ENCODE measurements around the gene ERI2. TPM values are rescaled to one million over a fixed set of nuclear protein-coding genes. Genes with fewer than 3 reads are reported as not detected.

ERI2 gene
- total and polyA plus RNA-seq, 4 donors = 5.9 to 29.7 (median 10.9) TPM

GRCh38 chr16:20798364-20798763, 7.9 kb downstream of the ERI2 start:
- no peak overlapping the region for H3K9ac ChIP-seq (ENCODE audit: insufficient read depth in 1 of 2, low read length in 2 of 2)
- no peaks in the 10 kb centered on the region for H3K4me1 ChIP-seq (ENCODE audit: control insufficient read depth in 5 of 5, insufficient read depth in 5 of 5, low read length in 5 of 5)
- DNase-seq (no peak), ATAC-seq (ENCODE audit: insufficient read depth, low FRiP score) (no peak)
- no peak overlapping the region for H3K27ac ChIP-seq (ENCODE audit: low read depth in 1 of 2, low read length in 1 of 2)
- no peak for TF ChIP-seq CTCF (IDR thresholded peaks at IDR 0.05; ENCODE audit: control extremely low read depth, extremely low read depth)
- H3K36me3 ChIP-seq (ENCODE audit: control insufficient read depth in 4 of 4, insufficient read depth in 4 of 4, low read length in 4 of 4) = peaks cover 0 to 11% (median 6%) of the 10 kb centered on the region in 4 donors
- no peaks in the 10 kb centered on the region for H3K27me3 ChIP-seq (ENCODE audit: control insufficient read depth in 3 of 3, insufficient read depth in 3 of 3, low read length in 2 of 3)
- no peak overlapping the region for H3K4me3 ChIP-seq
- H3K9me3 ChIP-seq (ENCODE audit: control insufficient read depth in 4 of 4, insufficient read depth in 3 of 4, low read length in 3 of 4) = no peaks in the 10 kb centered on the region
- WGBS, 2 donors = 45 to 64% methylated on average over 2 of the region's 2 CpGs

GRCh38 chr16:20791923-20792612, 14.2 kb downstream of the ERI2 start:
- ATAC-seq (ENCODE audit: insufficient read depth, low FRiP score) = no peak
- H3K9me3 ChIP-seq (ENCODE audit: control insufficient read depth in 4 of 4, insufficient read depth in 3 of 4, low read length in 3 of 4) = no peaks in the 10 kb centered on the region
- no peak overlapping the region for H3K4me3 ChIP-seq
- H3K27me3 ChIP-seq (ENCODE audit: control insufficient read depth in 3 of 3, insufficient read depth in 3 of 3, low read length in 2 of 3) = no peaks in the 10 kb centered on the region
- no peak for TF ChIP-seq CTCF (IDR thresholded peaks at IDR 0.05; ENCODE audit: control extremely low read depth, extremely low read depth)
- peaks cover 0 to 4% (median under 1%) of the 10 kb centered on the region in 4 donors for H3K36me3 ChIP-seq (ENCODE audit: control insufficient read depth in 4 of 4, insufficient read depth in 4 of 4, low read length in 4 of 4)
- WGBS, 2 donors = 93 to 94% methylated on average over 5 of the region's 5 CpGs
- H3K27ac ChIP-seq (ENCODE audit: low read depth in 1 of 2, low read length in 1 of 2) = no peak overlapping the region
- no peaks in the 10 kb centered on the region for H3K4me1 ChIP-seq (ENCODE audit: control insufficient read depth in 5 of 5, insufficient read depth in 5 of 5, low read length in 5 of 5)
- no peak overlapping the region for H3K9ac ChIP-seq (ENCODE audit: insufficient read depth in 1 of 2, low read length in 2 of 2)
- no peak for DNase-seq

GRCh38 chr16:20789130-20789529, 17.1 kb downstream of the ERI2 start:
- Histone ChIP-seq H3K9ac (ENCODE audit: insufficient read depth in 1 of 2, low read length in 2 of 2) (no peak overlapping the region), H3K27me3 (ENCODE audit: control insufficient read depth in 3 of 3, insufficient read depth in 3 of 3, low read length in 2 of 3) (no peaks in the 10 kb centered on the region), H3K36me3 (ENCODE audit: control insufficient read depth in 4 of 4, insufficient read depth in 4 of 4, low read length in 4 of 4) (no peaks in the 10 kb centered on the region), H3K27ac (ENCODE audit: low read depth in 1 of 2, low read length in 1 of 2) (no peak overlapping the region), H3K9me3 (ENCODE audit: control insufficient read depth in 4 of 4, insufficient read depth in 3 of 4, low read length in 3 of 4) (no peaks in the 10 kb centered on the region), H3K4me1 (ENCODE audit: control insufficient read depth in 5 of 5, insufficient read depth in 5 of 5, low read length in 5 of 5) (no peaks in the 10 kb centered on the region), H3K4me3 (no peak overlapping the region)
- DNase-seq (no peak), ATAC-seq (ENCODE audit: insufficient read depth, low FRiP score) (no peak)
- no peak for TF ChIP-seq CTCF (IDR thresholded peaks at IDR 0.05; ENCODE audit: control extremely low read depth, extremely low read depth)

GRCh38 chr16:20784204-20784603, 22.1 kb downstream of the ERI2 start:
- no peak for TF ChIP-seq CTCF (IDR thresholded peaks at IDR 0.05; ENCODE audit: control extremely low read depth, extremely low read depth)
- no peak for ATAC-seq (ENCODE audit: insufficient read depth, low FRiP score)
- H3K27ac ChIP-seq (ENCODE audit: low read depth in 1 of 2, low read length in 1 of 2) = no peak overlapping the region

More at GRCh38 chr16:20784204-20784603, 22.1 kb downstream of the ERI2 start:
- Histone ChIP-seq H3K4me3 (no peak overlapping the region), H3K9me3 (ENCODE audit: control insufficient read depth in 4 of 4, insufficient read depth in 3 of 4, low read length in 3 of 4) (no peaks in the 10 kb centered on the region), H3K36me3 (ENCODE audit: control insufficient read depth in 4 of 4, insufficient read depth in 4 of 4, low read length in 4 of 4) (peaks cover 0 to 3% (median 0%) of the 10 kb centered on the region in 4 donors), H3K27me3 (ENCODE audit: control insufficient read depth in 3 of 3, insufficient read depth in 3 of 3, low read length in 2 of 3) (no peaks in the 10 kb centered on the region), H3K4me1 (ENCODE audit: control insufficient read depth in 5 of 5, insufficient read depth in 5 of 5, low read length in 5 of 5) (no peaks in the 10 kb centered on the region), H3K9ac (ENCODE audit: insufficient read depth in 1 of 2, low read length in 2 of 2) (no peak overlapping the region)
- no peak for DNase-seq

Measured in lung (tissue), 12 donors.